Measurements from ENCODE around the gene SLITRK3.
"Not testable (repeated sequence)": the region's sequence is repeated elsewhere in the genome, so short reads cannot be mapped to it uniquely, and the experiment has no call there.

Gene SLITRK3

DNA sequence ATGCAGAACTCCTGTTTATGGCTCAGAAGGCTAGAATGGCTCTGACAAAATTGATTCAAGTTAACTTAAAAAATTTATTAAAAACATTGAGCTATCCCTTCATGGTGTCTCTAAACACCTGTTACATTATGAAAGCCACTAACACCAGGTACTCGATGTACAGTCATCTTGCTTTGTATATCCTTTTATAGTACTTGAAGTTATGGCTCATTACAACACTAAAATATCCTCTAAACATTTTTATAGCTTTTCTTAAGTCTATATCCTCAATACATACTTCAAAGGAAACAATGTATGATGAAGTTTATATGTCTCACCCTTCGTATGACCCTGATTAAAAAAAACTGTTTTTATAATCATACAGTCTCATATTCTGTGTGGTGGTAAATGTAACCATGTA lies 38.2 kb downstream of the SLITRK3 start:
- TF ChIP-seq, protein P1, sequence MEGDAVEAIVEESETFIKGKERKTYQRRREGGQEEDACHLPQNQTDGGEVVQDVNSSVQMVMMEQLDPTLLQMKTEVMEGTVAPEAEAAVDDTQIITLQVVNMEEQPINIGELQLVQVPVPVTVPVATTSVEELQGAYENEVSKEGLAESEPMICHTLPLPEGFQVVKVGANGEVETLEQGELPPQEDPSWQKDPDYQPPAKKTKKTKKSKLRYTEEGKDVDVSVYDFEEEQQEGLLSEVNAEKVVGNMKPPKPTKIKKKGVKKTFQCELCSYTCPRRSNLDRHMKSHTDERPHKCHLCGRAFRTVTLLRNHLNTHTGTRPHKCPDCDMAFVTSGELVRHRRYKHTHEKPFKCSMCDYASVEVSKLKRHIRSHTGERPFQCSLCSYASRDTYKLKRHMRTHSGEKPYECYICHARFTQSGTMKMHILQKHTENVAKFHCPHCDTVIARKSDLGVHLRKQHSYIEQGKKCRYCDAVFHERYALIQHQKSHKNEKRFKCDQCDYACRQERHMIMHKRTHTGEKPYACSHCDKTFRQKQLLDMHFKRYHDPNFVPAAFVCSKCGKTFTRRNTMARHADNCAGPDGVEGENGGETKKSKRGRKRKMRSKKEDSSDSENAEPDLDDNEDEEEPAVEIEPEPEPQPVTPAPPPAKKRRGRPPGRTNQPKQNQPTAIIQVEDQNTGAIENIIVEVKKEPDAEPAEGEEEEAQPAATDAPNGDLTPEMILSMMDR (IDR thresholded peaks at IDR 0.05; ENCODE audit: extremely low read depth, missing control alignments): no peak
- no peak for DNase-seq (ENCODE audit: low spot score)

DNA sequence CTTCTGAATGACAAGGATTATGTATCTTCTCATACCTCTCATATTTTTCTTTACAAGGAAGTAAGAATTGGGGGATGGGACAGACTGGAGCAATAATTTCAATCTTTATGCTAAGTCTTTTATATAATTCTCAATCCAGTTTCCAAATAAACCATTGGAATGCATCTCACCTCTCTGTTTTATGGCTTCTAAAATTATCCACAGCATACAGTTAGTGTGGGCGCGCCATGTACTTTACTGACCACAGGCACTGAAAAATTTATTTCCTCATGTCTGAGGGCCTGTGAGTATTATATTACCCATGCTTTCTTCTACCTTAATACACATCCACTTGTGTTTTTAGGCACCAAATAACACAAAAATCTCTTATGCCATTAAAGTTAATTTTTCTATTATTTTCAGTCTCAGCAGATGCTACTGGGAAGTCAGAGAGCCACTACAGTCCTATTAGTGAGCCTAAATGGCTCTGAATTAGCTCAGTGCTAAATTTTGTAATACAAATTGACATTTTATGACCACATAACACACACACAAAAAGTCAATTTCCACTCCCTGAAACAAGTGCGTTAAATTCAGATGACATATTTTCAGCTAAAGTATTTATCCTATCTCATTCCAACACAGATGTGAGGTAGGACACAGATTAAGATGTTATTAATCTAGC lies 39.3 kb downstream of the SLITRK3 start:
- no peak for DNase-seq (ENCODE audit: low spot score)
- TF ChIP-seq, protein P1 (IDR thresholded peaks at IDR 0.05; ENCODE audit: extremely low read depth, missing control alignments): no peak

DNA sequence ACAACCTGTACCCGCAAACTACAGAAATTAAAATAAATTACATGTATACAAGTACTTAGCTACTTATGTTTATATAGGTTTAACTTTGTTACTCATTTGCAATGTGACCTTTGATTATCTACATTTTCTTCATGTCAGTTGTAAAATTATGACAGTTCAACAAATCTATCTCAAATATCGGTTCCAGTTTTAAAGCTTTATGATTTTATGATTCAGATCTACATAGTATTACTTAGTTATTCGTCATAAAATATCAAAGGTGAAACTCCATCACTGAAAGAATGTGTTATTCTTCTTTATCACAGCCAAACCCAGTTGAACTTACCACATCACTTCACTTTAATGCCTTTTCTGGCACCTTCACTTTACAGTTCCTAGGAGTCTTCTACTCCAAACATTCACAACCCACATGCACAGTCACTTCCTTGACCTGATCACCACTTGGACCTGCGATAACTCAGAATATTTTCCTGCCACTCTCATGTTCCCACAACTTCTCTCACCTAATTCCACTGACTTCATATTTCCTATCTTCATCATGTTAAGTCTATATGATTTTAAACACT lies 47.2 kb downstream of the SLITRK3 start:
- DNase-seq (ENCODE audit: low spot score): no peak
- TF ChIP-seq, protein P1 (IDR thresholded peaks at IDR 0.05; ENCODE audit: extremely low read depth, missing control alignments): no peak

DNA sequence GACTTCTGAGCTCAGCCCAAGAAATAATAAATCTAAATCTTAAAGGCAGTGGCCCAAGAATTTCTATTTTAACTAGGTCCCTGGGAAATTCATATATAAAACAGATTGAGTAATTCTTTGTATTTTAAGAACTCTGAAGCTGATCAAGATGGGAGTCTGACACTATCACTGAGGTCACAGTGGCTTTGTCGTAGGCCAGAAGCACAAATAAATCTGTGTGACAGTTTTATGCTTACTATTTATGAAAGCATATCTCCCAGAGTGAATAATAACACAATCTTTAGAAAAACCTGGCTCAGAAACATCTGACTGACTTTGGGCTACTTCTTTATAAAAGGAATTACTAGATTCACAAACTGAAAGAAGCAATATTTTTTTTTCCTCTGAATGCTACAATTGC lies 51.9 kb downstream of the SLITRK3 start:
- TF ChIP-seq, protein P1 (IDR thresholded peaks at IDR 0.05; ENCODE audit: extremely low read depth, missing control alignments): no peak
- DNase-seq (ENCODE audit: low spot score): no peak

DNA sequence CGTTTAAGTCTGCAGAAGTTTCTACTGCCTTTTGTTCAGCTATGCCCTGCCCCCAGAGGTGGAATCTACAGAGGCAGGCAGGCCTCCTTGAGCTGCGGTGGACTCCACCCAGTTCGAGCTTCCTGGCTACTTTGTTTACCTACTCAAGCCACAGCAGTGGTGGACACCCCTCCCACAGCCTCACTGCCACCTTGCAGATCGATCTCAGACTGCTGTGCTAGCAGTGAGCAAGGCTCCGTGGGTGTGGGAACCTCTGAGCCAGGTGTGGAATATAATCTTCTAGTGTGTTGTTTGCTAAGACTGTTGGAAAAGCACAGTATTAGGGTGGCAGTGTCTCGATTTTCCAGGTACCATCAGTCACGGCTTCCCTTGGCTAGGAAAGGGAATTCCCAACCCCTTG lies 56.3 kb downstream of the SLITRK3 start:
- not testable (repeated sequence) for DNase-seq (ENCODE audit: low spot score)
